22Rv1 (cell line): Measurements from ENCODE around the gene GNA15.

Experiments used
- CTCF ChIP-seq: fragments of 450-650 bp; IDR thresholded peaks from 2 replicates; pipeline ENCODE4 v1.5.1; 2017; ENCODE audit warnings: mild to moderate bottlenecking
- ZFX ChIP-seq: fragments of 450-650 bp; IDR thresholded peaks from 2 replicates; pipeline ENCODE4 v1.6.1; 2017; ENCODE audit warnings: antibody characterized with exemption, borderline replicate concordance

DNA sequence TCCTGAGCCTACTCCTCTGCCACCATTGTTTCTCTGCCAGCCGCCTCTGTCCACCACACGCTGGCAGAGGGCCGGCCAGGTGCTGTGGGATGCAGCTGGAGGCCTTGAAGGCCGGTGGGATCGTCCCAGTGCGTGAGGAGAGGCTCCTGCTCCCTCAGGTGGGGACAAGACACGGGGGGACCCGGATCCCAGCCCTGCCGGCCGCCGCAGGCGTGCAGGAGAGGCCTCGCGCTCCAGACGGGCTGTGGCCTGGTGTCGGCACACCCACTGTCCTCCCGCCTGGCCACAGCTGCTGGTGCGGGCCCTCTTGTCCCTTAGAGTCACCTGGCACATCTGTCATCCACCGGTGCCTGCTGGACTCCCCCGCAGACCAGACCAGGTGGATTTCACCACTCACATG, 18.1 kb upstream of the GNA15 start:
- TF ChIP-seq CTCF (no peak), ZFX (no peak)
